Aortic smooth muscle cell (primary cell): Measurements from ENCODE around the gene C11orf52. TPM values are rescaled to one million over a fixed set of nuclear protein-coding genes. Genes with fewer than 3 reads are reported as not detected.

Source experiments
- total RNA-seq: library from RNA; depleted of rRNA; stranded (reverse); fragments of >200 nt; gene quantifications from 2 replicates; pipeline ENCODE4 v1.2.3, GENCODE V29; 2014

Gene C11orf52
- total RNA-seq, result 0.40 and 1.1 TPM in 2 replicates

GRCh38 chr11:111918390-111919256 lies at the start of gene C11orf52:
Gene C11orf52, plus strand, starts transcription at chr11:111918913. Its CDS starts 60 bp downstream, at chr11:111918973.

DNA sequence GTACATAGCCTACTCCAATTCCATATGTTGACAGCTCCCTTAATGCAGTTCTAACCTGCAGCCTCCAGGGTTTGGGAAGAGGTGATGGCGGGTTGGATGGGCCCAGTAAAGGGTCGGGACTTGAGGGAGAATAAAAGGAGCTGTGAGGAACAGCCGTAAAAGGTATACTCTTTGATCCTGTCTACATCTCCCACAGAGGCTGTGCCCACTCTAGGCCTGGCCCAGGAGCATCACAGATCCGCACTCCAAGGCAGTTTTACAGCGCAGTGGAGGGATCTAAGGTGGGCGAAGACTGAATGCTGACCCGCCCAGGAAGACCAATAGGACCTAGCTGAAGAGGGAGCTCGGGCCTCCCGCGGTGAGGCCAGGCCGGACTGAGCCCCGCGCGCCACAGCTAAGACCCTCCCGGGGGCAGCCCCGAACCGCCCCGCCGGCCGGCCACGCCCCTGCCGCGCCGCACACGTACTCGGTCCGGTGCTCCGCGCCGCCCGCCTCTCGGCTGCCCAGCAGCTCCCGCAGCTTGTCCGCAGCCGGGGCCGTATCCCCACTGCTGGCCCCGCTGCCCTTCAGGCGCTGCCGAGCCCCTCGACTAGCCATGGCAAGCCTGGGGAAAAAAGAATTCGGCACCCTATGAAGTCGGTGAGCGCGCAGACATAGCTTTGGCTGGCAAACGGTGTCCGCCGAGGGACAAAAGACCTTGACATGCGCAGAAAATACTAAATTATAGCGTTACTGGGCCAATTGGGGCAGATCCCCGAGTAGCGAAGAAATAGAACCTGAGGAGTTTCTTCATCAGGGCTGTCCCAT lies 47.6 kb upstream of the C11orf52 start, which contains the start of gene ALG9:
TSS of gene ALG9 (minus strand) at position 696 of the 807 bp plus-strand sequence. CDS start at position 597, 99 bp downstream.

DNA sequence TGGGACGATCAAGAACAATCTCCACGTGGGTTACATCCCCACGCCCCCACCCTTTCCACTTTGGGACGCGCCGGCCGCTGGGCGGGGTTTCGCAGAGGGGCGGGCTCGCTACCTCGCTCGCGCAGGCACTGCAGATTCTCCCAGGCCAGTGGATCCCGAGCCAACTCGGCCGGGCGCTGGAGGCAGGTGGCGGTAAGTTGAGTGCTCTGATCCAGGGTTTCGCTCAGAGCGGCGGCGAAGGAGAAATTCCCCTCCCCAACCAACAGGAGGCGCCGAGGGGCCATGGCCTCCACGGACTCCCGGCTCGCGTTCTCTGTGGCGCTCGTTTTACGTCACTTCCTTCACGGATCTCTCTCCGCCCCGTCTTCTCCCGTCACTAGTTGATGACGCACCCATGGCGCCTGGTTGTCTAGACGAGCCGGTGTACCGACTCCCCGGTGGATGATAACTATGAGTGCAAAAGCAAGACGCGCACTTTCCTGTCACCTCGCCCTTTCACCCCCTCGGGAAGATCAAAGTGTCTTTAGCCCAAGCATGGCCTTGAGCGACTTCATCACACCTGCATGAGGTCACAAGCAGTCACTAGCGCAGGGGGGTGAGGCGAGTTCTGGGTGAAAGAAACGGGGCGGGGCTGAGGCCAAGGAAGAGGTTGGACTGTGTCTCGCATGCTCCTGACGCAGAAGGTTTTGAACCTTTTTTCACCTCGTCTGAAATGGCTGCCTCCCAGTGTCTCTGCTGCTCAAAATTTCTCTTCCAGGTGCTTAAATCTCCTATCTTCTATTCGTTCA lies 39.7 kb upstream of the C11orf52 start, which contains the start of the genes CFAP68 and FDXACB1:
TSS of gene CFAP68 (plus strand) at position 693 of the 788 bp plus-strand sequence. CDS start at position 713, 20 bp downstream.
TSS of gene FDXACB1 (minus strand) at position 317 of the 788 bp plus-strand sequence. CDS start at position 284, 33 bp downstream.

GRCh38 chr11:111911563-111912401 lies 6.9 kb upstream of the C11orf52 start, which contains the start of gene CRYAB:
Gene CRYAB, minus strand, starts transcription at chr11:111911770. Its CDS starts 46 bp downstream, at chr11:111911724.

DNA sequence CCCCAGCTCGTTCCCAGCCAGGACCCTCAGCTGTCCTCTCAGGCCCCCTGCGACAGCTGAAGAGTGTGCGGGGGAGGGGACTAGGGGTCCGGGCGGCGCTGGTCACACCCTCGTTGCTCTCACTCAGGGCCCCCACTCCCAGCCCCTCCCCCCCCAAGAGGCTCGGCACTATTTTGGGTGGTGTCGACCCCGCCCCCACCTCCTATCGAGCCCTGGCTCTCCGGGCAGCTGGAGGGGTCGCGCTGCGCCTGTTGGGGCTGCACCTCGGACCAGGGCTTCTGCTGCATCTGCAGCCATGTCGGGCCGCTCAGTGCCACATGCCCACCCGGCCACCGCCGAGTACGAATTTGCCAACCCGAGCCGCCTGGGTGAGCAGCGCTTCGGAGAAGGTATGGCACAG lies 6.2 kb upstream of the C11orf52 start, which contains the start of gene HSPB2:
TSS of gene HSPB2 (plus strand) at position 200 of the 400 bp plus-strand sequence. CDS start at position 296, 96 bp downstream.

Other genes with a start within 250 kb of the C11orf52 start
- 22.9 and 33.2 TPM in 2 replicates for gene PPP2R1B, start 152.5 kb upstream of the C11orf52 start, total RNA-seq
- gene ALG9, start 47.3 kb upstream of the C11orf52 start, total RNA-seq, result 25.0 and 31.6 TPM in 2 replicates
- 2.2 and 2.9 TPM in 2 replicates for gene FDXACB1, start 39.7 kb upstream of the C11orf52 start, total RNA-seq
- 13.1 and 13.5 TPM in 2 replicates for gene CFAP68, start 39.4 kb upstream of the C11orf52 start, total RNA-seq
- gene CRYAB, start 7.1 kb upstream of the C11orf52 start, total RNA-seq, result 25.2 and 45.1 TPM in 2 replicates
- gene HSPB2, start 6.2 kb upstream of the C11orf52 start, total RNA-seq, result 1.1 and 1.2 TPM in 2 replicates
- 24.3 and 38.4 TPM in 2 replicates for gene DIXDC1, start 18.4 kb downstream of the C11orf52 start, total RNA-seq
- gene DLAT, start 106.5 kb downstream of the C11orf52 start, total RNA-seq, result 34.5 and 35.3 TPM in 2 replicates
- gene PIH1D2, start 155.1 kb downstream of the C11orf52 start, total RNA-seq, result 1.3 and 2.4 TPM in 2 replicates
- gene NKAPD1, start 155.4 kb downstream of the C11orf52 start, total RNA-seq, result 18.0 and 18.7 TPM in 2 replicates
- gene TIMM8B, start 167.8 kb downstream of the C11orf52 start, total RNA-seq, result 68.2 and 94.1 TPM in 2 replicates
- gene SDHD, start 168.0 kb downstream of the C11orf52 start, total RNA-seq, result 146 and 153 TPM in 2 replicates
- 0.12 TPM in 1 of 2 replicates, not detected in the other for gene IL18, start 245.2 kb downstream of the C11orf52 start, total RNA-seq
- gene TEX12, start 248.5 kb downstream of the C11orf52 start, total RNA-seq, result 0.12 and 0.13 TPM in 2 replicates